Nephron (organoid): ENCODE data around the gene CREB3L1.

Experiments used
- H3K27ac Mint-ChIP-seq, 3 experiments: 2 replicates each; pipeline ENCODE4 v1.8.0; 2020; ENCODE audit warnings: mixed read lengths in 3 of 3, mild to moderate bottlenecking in 2 of 3, moderate library complexity in 1 of 3
- H3K27me3 Mint-ChIP-seq: 2 replicates; pipeline ENCODE4 v1.8.0; 2021; ENCODE audit warnings: low read depth, mild to moderate bottlenecking, moderate library complexity, mixed read lengths
- H3K36me3 Mint-ChIP-seq: 2 replicates; pipeline ENCODE4 v1.8.0; 2020; ENCODE audit warnings: low read depth, mixed read lengths
- H3K4me1 Mint-ChIP-seq: 2 replicates; pipeline ENCODE4 v1.8.0; 2020; ENCODE audit warnings: mixed read lengths
- H3K4me3 Mint-ChIP-seq, 3 experiments: 2 replicates each; pipeline ENCODE4 v1.8.0; 2020; ENCODE audit warnings: mild to moderate bottlenecking in 3 of 3, mixed read lengths in 3 of 3, moderate library complexity in 2 of 3
- H3K9me3 Mint-ChIP-seq: 2 replicates; pipeline ENCODE4 v1.8.0; 2020; ENCODE audit warnings: mixed read lengths
- TF ChIP-seq, protein P1 (sequence below), 3 experiments: fragments of 200-600 bp; sonication (generic); IDR thresholded peaks; one replicate each; pipeline ENCODE4 v1.5.0; 2021; ENCODE audit warnings: antibody characterized with exemption in 3 of 3; ENCODE audit not compliant: unreplicated experiment in 3 of 3

CREB3L1 gene

DNA sequence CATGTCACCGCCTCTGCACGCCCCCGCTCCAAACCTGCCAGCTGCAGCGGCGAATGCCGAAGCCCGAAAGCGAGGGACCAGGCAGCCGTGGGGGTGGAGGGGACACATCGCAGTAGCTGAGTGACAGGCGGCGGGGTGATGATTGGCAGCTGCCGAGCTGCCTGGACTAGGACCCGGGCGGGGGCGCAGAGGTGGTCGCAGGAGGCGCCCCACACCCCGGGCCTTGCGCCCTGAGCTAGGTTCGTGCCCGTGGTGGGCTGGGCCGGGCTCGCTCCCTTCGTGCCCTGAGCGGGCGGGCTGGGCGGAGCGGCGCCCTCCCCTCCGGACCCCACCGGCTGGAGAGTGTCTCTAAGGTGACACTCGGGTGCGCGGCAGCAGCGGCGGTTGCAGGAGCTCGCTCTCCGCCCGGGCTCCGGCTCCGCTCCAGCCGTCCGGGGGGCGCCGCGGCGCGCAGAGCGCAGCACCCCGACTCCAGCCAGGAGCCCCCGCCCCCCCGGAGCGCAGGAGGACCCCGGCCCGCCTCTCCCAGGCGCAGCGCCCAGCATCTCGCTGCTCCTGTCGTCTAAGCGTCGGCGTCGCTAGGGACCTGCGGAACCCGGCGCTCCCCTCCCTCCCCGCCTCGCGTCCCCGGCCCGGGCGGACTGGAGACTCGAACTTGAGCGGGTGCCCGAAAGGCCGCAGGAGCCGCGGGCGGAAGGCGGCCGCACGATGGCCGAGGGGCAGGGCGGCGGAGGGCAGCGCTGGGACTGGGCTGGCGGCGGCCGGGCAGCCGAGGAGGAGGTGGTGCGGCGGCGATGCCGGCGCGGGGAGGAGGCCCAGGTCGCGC is 55.3 kb downstream of the CREB3L1 start:
- no peaks in the 10 kb centered on the region for H3K36me3 Mint-ChIP-seq
- H3K4me3 Mint-ChIP-seq = peak overlapping the region; percentile 67 to 78 (median 69)
- H3K9me3 Mint-ChIP-seq = no peaks in the 10 kb centered on the region
- TF ChIP-seq, protein P1, sequence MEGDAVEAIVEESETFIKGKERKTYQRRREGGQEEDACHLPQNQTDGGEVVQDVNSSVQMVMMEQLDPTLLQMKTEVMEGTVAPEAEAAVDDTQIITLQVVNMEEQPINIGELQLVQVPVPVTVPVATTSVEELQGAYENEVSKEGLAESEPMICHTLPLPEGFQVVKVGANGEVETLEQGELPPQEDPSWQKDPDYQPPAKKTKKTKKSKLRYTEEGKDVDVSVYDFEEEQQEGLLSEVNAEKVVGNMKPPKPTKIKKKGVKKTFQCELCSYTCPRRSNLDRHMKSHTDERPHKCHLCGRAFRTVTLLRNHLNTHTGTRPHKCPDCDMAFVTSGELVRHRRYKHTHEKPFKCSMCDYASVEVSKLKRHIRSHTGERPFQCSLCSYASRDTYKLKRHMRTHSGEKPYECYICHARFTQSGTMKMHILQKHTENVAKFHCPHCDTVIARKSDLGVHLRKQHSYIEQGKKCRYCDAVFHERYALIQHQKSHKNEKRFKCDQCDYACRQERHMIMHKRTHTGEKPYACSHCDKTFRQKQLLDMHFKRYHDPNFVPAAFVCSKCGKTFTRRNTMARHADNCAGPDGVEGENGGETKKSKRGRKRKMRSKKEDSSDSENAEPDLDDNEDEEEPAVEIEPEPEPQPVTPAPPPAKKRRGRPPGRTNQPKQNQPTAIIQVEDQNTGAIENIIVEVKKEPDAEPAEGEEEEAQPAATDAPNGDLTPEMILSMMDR (IDR thresholded peaks at IDR 0.05; ENCODE audit: unreplicated experiment in 3 of 3) = no peak
- peaks cover 59% of the 10 kb centered on the region for H3K27me3 Mint-ChIP-seq
- H3K27ac Mint-ChIP-seq = no peak overlapping the region
- peaks cover 30% of the 10 kb centered on the region for H3K4me1 Mint-ChIP-seq

DNA sequence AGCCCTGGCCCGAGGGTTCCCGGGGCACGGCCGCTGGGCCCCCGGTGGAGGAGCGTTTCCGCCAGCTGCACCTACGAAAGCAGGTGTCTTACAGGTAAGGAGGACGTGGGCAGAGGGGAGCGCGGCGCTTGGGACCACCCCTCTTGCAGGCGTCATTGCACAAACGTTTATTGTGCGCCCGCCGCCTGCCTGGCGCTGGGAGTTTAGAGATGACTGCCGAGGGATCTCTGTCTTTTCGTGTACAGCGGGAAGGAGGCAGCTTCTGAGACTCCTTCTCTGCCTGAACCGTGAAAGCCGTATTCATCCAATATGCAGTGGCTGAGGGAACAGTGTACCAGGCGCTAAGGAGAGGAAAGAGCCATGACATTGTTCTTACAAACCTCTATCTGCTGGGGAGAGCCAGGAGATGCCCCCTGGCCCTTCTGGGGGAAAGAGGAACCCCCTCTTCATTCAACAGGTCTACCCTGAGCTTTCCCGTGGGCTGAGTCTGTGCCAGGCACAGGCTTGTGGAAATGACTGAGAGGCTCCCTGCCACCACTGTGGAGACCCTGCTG is 56.0 kb downstream of the CREB3L1 start:
- Mint-ChIP-seq H3K4me1 (peaks cover 32% of the 10 kb centered on the region), H3K27ac (no peak overlapping the region), H3K27me3 (peaks cover 59% of the 10 kb centered on the region), H3K36me3 (no peaks in the 10 kb centered on the region), H3K4me3 (peak overlapping the region; percentile 66 to 79 (median 74)), H3K9me3 (no peaks in the 10 kb centered on the region)
- TF ChIP-seq, protein P1 (IDR thresholded peaks at IDR 0.05; ENCODE audit: unreplicated experiment in 3 of 3) = no peak

DNA sequence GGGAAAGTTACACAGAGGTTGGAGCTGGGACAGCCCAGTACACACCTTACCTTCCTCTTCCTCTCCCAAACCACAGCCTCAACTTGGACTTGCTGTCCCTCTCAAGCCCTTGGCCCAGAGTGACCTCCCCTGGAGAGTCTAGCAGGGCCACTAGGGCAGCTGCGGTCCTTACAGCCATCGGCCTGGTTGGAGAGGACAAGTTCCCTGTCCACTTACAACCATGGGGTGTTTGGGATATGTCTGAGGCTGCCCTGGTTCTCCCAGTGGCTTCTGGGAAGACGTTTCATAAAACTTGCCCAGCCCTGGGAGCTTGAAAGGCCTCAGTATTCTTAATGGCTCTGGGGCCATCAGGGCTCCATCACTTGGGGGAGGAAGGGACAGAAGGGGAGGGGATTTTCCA is 56.7 kb downstream of the CREB3L1 start:
- no peak overlapping the region for H3K27ac Mint-ChIP-seq
- peaks cover 65% of the 10 kb centered on the region for H3K27me3 Mint-ChIP-seq
- peak overlapping the region; percentile 25 to 46 (median 33) for H3K4me3 Mint-ChIP-seq
- H3K36me3 Mint-ChIP-seq = no peaks in the 10 kb centered on the region
- TF ChIP-seq, protein P1 (IDR thresholded peaks at IDR 0.05; ENCODE audit: unreplicated experiment in 3 of 3) = no peak
- peaks cover 40% of the 10 kb centered on the region for H3K4me1 Mint-ChIP-seq
- H3K9me3 Mint-ChIP-seq = no peaks in the 10 kb centered on the region

DNA sequence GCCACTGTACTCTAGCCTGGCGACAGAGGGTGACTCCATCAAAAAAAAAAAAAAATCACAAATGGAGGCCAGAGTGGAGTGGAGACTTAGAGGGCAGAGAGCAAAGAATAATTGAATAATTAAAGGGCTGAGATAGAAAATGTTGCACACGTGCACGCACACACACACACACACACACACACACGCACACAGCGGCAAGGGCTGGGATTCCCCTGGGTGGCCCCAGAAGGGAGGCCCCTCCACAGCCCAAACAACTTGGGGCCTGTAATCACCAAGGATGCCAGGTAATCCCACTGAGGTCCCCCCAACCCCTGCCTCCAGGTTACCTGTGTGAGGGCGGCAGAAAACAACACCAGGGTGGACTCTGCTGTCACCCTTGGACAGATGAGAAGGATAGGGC is 57.8 kb downstream of the CREB3L1 start:
- TF ChIP-seq, protein P1 (IDR thresholded peaks at IDR 0.05; ENCODE audit: unreplicated experiment in 3 of 3) = no peak
- no peak overlapping the region for H3K27ac Mint-ChIP-seq
- H3K27me3 Mint-ChIP-seq = peaks cover 55% of the 10 kb centered on the region
- H3K9me3 Mint-ChIP-seq = no peaks in the 10 kb centered on the region
- H3K4me1 Mint-ChIP-seq = peaks cover 42% of the 10 kb centered on the region
- H3K4me3 Mint-ChIP-seq = no peak overlapping the region
- H3K36me3 Mint-ChIP-seq = no peaks in the 10 kb centered on the region

DNA sequence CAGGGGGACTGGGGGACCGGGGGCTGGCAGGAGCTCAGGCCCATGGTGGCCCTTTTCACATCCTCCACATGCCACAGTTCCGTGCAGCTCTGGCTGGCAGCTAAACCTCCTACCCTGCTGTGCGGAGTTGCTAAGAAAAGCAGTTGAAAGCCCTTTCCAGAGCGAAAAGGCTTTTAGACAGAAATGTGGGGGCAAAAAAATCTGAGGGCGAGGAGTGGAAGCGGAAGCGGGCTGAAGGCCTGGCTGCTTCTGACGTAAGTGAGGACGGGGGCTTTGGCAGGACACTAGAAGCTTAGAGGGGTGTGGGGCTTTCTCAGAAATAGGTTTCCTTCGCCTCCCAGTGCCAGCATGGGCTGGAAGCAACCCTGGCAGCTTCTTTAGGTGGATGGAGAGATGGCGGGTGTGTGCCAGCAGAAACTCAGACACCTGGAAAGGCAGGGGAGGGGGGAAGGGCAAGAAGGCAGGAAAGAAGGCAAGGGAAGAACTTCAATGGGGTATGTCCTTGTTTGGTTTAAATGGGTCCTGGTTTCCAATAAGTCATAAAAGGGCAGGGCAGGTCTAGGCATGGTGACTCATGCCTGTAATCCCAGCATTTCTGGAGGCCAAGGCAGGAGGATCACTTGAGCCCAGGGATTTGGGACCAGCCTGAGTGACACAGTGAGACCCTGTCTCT is 58.6 kb downstream of the CREB3L1 start:
- TF ChIP-seq, protein P1 (IDR thresholded peaks at IDR 0.05; ENCODE audit: unreplicated experiment in 3 of 3) = no peak
- peaks cover 36% of the 10 kb centered on the region for H3K4me1 Mint-ChIP-seq
- H3K4me3 Mint-ChIP-seq = peak overlapping the region in 1 of 3 experiments; percentile 5
- no peaks in the 10 kb centered on the region for H3K9me3 Mint-ChIP-seq
- peak overlapping the region in 2 of 3 experiments; percentile 40 to 44 for H3K27ac Mint-ChIP-seq
- no peaks in the 10 kb centered on the region for H3K36me3 Mint-ChIP-seq
- peaks cover 50% of the 10 kb centered on the region for H3K27me3 Mint-ChIP-seq
